Pancreas (tissue), 10 donors: Measurements from ENCODE around the gene RBM8A. TPM values are rescaled to one million over a fixed set of nuclear protein-coding genes. Genes with fewer than 3 reads are reported as not detected.

Source experiments
- ATAC-seq, 4 donors: fragments of 200-7000 bp; cut with Tn5 transposase; one replicate each; pipeline versions ENCODE4 v1.8.0 to v1.9.1; 2020; ENCODE audit warnings: mild to moderate bottlenecking in 4 of 4, moderate library complexity in 4 of 4
- DNase-seq, 6 donors: peaks; one replicate each; pipeline ENCODE4 v3.0.0-alpha.2; 2020
- FAIRE-seq: peaks from 2 replicates; lab custom pipeline; 2012; peaks lifted over from hg19 to GRCh38; lab: Jason Lieb, UNC
- H3K27ac ChIP-seq, 4 donors: fragments of 200-600 bp; sonication (generic); 1 replicate in 3 of 4; 2 replicates in 1 of 4; pipeline versions ENCODE4 v1.5.0 to v1.8.0; 2020
- H3K27me3 ChIP-seq, 4 donors: fragments of 200-600 bp; one replicate each; pipeline ENCODE4 v1.8.0; 2021
- H3K36me3 ChIP-seq, 3 donors: fragments of 200-600 bp; sonication (generic) in 1 of 3; one replicate each; pipeline versions ENCODE4 v1.5.0 to v1.8.0; 2020 to 2021
- H3K4me1 ChIP-seq, 3 donors: fragments of 200-600 bp; one replicate each; pipeline ENCODE4 v1.8.0; 2021
- H3K4me3 ChIP-seq, 4 donors: fragments of 200-600 bp; sonication (generic) in 2 of 4; one replicate each; pipeline versions ENCODE4 v1.5.0 to v1.8.0; 2020 to 2021
- H3K9me3 ChIP-seq, 4 donors: fragments of 200-600 bp; one replicate each; pipeline ENCODE4 v1.8.0; 2021
- WGBS, 2 donors: extraction: QIAGEN DNeasy Blood & Tissue Kit; methylation state at CpG; one replicate each; pipeline ENCODE4 v1.1.7; 2013; 5-methylcytosine and 5-hydroxymethylcytosine counted together
- intact Hi-C, 3 donors: fragments of 100-400 bp; cut with DNase I; formaldehyde crosslinking; loops; one replicate each; pipeline versions ENCODE4 v1.11.1 to v1.14.2; 2022
- polyA plus RNA-seq, 2 donors: library from polyadenylated mRNA; stranded (reverse); fragments of 200-250 nt; gene quantifications; one replicate each; pipeline ENCODE4 v1.2.3, GENCODE V29; 2013
- total RNA-seq, 6 donors: library from RNA; stranded (reverse); fragmentation: NEBNext Ultra II Directional in 4 of 6; extraction: Animal tissue kit (Norgen Biotek cat#: 25700) in 4 of 6; gene quantifications; one replicate each; pipeline versions ENCODE4 v1.2.1 to v1.2.4, GENCODE V29; 2021 to 2023
- TF ChIP-seq, protein P1 (sequence below), 4 donors: fragments of 200-600 bp; sonication (generic) in 3 of 4; IDR thresholded peaks; one replicate each; pipeline versions ENCODE4 v1.5.0 to v1.8.0; 2021; ENCODE audit warnings: antibody characterized with exemption in 4 of 4
- donor health status: healthy with polysubstance abuse.
- donor health status: DM: no; HTN: no; CAD: no; lungs with moderate emphysema.
- donor health status: DM: no; HTN: no; CAD: no.
- donor health status: control.
- donor health status: control.
- donor health status: Bipolar disorder and iron deficiency.
- donor health status: DM: yes; HTN: yes; CAD: no.
- donor health status: DM: no; HTN: no; CAD: no.
- donor health status: DM: no; HTN: no; CAD: no.
- donor health status: DM: yes; HTN: yes; CAD: no.

RBM8A gene
- total and polyA plus RNA-seq, 8 donors = 29.5 to 57.9 (median 49.1) TPM

DNA sequence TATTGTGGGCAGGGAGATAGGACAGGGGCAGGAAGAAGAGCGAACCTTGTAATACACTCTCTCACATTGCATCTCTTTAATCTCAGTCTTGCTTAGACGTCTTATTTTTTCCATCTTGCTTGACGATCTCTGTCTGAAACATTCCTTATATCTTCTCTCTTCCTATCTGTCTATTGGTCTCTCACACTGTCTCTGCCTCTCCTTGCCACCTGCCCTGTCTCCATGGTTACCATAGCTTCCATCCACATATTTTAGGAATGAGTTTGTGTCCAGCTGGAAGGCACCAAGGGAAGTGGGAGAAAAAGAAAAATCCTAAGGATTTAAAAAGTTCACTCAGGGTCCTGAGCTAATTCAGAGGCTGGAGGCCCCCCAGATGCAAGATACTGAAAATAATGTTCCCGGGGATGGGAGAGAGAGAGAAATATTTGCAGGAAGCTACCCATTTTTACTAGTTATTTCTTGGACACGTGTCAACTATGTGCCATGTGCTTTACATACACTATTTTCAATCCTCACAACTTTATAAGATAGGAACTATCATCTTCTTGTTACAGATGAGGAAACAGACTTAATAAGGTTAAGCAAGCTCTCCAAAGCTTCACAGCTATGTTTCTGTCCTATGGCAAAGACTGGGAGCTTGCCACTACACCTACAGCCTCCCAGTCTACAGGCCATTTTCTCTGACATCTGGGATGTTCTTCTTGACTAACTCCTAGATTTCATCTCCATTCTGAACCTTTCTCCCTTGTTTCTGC, 36.2 kb upstream of the RBM8A start:
- 53 to 69% methylated on average over 5 of the region's 5 CpGs for WGBS, 2 donors
- peak overlapping the region in 2 of 4 donors; percentile 42 to 46 for H3K4me3 ChIP-seq
- TF ChIP-seq, protein P1, sequence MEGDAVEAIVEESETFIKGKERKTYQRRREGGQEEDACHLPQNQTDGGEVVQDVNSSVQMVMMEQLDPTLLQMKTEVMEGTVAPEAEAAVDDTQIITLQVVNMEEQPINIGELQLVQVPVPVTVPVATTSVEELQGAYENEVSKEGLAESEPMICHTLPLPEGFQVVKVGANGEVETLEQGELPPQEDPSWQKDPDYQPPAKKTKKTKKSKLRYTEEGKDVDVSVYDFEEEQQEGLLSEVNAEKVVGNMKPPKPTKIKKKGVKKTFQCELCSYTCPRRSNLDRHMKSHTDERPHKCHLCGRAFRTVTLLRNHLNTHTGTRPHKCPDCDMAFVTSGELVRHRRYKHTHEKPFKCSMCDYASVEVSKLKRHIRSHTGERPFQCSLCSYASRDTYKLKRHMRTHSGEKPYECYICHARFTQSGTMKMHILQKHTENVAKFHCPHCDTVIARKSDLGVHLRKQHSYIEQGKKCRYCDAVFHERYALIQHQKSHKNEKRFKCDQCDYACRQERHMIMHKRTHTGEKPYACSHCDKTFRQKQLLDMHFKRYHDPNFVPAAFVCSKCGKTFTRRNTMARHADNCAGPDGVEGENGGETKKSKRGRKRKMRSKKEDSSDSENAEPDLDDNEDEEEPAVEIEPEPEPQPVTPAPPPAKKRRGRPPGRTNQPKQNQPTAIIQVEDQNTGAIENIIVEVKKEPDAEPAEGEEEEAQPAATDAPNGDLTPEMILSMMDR (IDR thresholded peaks at IDR 0.05) = no peak
- DNase-seq (no peak), FAIRE-seq (no peak), ATAC-seq (no peak)
- peak overlapping the region; percentile 46 to 84 (median 74) for H3K27ac ChIP-seq
- H3K27me3 ChIP-seq = no peaks in the 10 kb centered on the region
- H3K36me3 ChIP-seq = no peaks in the 10 kb centered on the region
- intact Hi-C loops = no loop called here
- no peaks in the 10 kb centered on the region for H3K9me3 ChIP-seq
- peaks cover 7 to 26% (median 11%) of the 10 kb centered on the region in 3 donors for H3K4me1 ChIP-seq

DNA sequence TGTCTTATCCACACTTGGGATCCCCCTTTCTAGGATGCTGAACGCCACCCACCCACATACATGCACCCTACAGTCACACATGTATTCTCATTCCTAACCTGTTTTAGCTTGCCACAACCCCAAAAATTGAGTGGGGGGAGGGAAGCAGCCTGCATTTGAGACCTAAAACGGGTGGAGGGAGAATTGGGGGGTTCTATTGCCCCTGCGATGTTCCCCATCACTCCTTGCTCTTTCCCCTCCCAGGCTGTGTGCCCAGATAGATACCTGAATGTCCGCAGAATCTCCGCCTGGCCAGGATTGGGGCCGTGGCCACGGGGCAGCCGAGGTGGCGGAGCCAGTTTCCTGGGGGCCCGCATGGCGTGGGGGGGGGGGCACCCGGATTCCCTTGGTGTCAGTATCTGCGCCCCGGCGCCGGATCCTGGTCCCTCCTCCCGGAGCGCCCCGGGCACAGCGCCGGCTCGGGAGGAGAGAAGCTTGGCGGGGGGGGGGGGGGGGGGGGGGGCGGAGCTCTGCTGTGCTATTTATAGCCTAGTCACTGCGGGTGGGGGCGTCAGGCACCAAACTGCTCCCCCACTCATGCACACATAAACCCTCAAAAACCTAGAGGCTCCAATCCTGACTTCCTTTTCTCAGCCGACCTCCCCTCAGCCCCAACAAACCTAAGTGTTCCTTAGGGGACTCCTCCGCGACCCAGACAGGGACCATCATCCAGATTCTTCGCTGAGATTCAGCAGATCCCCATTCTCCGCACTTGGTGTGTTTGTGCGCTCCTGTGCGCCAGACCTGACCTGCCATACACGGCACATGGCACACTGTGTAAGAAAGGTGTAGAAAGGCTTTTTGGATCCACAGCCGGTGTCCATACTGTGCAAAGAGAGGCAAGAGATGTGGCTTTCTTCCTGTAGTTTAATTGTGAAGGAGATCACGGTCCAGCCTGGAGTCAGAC, 35.1 kb upstream of the RBM8A start:
- TF ChIP-seq, protein P1 (IDR thresholded peaks at IDR 0.05) = no peak
- Histone ChIP-seq H3K4me3 (peak overlapping the region in 2 of 4 donors; percentile 52 to 66), H3K4me1 (peaks cover 7 to 26% (median 14%) of the 10 kb centered on the region in 3 donors), H3K27me3 (no peaks in the 10 kb centered on the region), H3K36me3 (no peaks in the 10 kb centered on the region), H3K27ac (no peak overlapping the region), H3K9me3 (no peaks in the 10 kb centered on the region)
- 9 to 20% methylated on average over 18 to 29 of the region's 36 CpGs for WGBS, 2 donors
- FAIRE-seq (no peak), DNase-seq (peak in 4 of 6 donors; percentile 40 to 68 (median 52)), ATAC-seq (no peak)
- intact Hi-C loops = no loop called here

DNA sequence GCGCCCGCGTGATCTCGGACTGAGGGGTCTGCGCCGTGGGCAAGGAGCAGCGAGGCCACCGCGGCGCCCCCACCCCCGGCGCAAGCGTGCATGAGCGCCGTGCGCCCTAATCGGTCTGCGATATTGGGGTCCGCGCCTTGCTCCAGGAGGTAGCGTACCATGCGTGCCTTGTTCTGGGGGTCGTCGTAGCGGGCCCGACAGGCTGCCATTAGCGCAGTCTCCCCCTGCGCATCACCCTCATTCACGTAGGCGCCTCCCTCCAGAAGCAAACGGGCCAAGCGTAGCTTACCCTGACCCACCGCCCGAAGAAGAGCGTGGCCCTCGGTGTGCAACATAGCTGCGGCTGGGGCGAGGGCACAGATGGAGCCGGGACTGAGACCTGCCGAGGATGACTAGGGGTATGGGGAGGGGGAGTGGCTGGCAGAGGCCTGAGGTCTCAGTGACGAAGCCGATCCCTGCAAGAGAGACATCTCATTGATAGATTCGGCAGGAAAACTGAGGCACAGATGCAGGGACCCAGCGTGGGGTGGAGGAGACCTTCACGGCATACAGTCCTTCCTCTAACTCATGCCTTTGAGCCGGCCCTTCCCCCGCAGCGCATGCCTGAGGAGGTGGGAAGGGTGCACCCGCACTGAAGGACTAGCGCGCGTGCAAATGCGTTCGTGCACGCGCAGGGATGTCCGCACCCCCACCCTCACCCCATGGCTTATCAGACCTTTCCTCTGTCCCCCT, 34.3 kb upstream of the RBM8A start:
- H3K36me3 ChIP-seq = no peaks in the 10 kb centered on the region
- TF ChIP-seq, protein P1 (IDR thresholded peaks at IDR 0.05) = no peak
- peaks cover 7 to 30% (median 19%) of the 10 kb centered on the region in 3 donors for H3K4me1 ChIP-seq
- peak in 4 of 6 donors; percentile 33 to 78 (median 56) for DNase-seq
- WGBS, 2 donors = 4% methylated on average over 57 of the region's 57 CpGs
- no peaks in the 10 kb centered on the region for H3K27me3 ChIP-seq
- peak overlapping the region; percentile 11 to 66 (median 37) for H3K4me3 ChIP-seq
- ATAC-seq = no peak
- no peak for FAIRE-seq
- no peaks in the 10 kb centered on the region for H3K9me3 ChIP-seq
- no peak overlapping the region for H3K27ac ChIP-seq
- intact Hi-C loops = no loop called here

DNA sequence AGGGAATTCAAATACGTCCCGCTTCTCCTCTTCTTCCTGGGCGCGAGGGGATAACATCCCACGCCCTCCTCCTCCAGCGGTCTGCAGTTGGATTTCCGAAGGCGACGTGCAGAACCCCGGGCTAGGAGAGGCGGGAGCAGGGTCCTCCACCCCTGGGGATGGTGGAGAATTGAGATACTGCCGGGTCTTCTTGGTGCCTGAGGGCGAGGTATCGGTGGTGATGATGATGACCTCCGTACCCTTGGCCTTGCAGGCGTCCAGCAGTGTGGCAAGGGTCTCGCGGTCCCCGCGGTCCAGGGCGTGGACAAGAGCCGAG, 33.8 kb upstream of the RBM8A start:
- peak overlapping the region in 1 of 4 donors; percentile 17 for H3K27ac ChIP-seq
- FAIRE-seq = no peak
- no peak for ATAC-seq
- intact Hi-C loops = no loop called here
- DNase-seq = peak in 1 of 6 donors; percentile 37
- peaks cover 7 to 33% (median 24%) of the 10 kb centered on the region in 3 donors for H3K4me1 ChIP-seq
- H3K4me3 ChIP-seq = peak overlapping the region; percentile 11 to 66 (median 37)
- no peaks in the 10 kb centered on the region for H3K27me3 ChIP-seq
- WGBS, 2 donors = 2 to 4% methylated on average over 12 to 22 of the region's 22 CpGs
- TF ChIP-seq, protein P1 (IDR thresholded peaks at IDR 0.05) = no peak
- no peaks in the 10 kb centered on the region for H3K9me3 ChIP-seq
- H3K36me3 ChIP-seq = no peaks in the 10 kb centered on the region
